HepG2 (cell line): ENCODE data around the gene ALDH1A1. TPM values are rescaled to one million over a fixed set of nuclear protein-coding genes. Genes with fewer than 3 reads are reported as not detected.

Experiments used
- ASH2L ChIP-seq: fragments of 300-600, 200-600 bp; sonication (generic); IDR thresholded peaks from 2 replicates; pipeline ENCODE4 v1.7.0; 2017; ENCODE audit warnings: low read depth, mild to moderate bottlenecking, moderate library complexity, mixed read lengths, low read length; ENCODE audit not compliant: insufficient read length
- BHLHE40 ChIP-seq: IDR thresholded peaks from 2 replicates; pipeline ENCODE4 v1.6.1; 2011; ENCODE audit warnings: low read length, improper control_type of control experiment
- BRF2 ChIP-seq: sonication (generic); formaldehyde crosslinking; IDR thresholded peaks from 2 replicates; pipeline ENCODE4 v1.8.1; 2022; ENCODE audit warnings: mild to moderate bottlenecking, missing genetic modification reagents
- FOXJ3 ChIP-seq: sonication (generic); formaldehyde crosslinking; IDR thresholded peaks from 2 replicates; pipeline ENCODE4 v1.4.0; 2020; ENCODE audit warnings: missing genetic modification reagents, mild to moderate bottlenecking, borderline replicate concordance
- GATAD1 ChIP-seq: IDR thresholded peaks from 2 replicates; pipeline ENCODE4 v1.6.1; 2016; ENCODE audit warnings: missing genetic modification reagents, missing compliant biosample characterization
- GZF1 ChIP-seq: sonication (generic); formaldehyde crosslinking; IDR thresholded peaks from 2 replicates; pipeline ENCODE4 v1.5.1; 2020; ENCODE audit warnings: mild to moderate bottlenecking, missing genetic modification reagents
- KMT2A ChIP-seq: sonication (generic); formaldehyde crosslinking; IDR thresholded peaks from 2 replicates; pipeline ENCODE4 v1.4.0; 2020; ENCODE audit warnings: missing genetic modification reagents
- MAFK ChIP-seq, 2 experiments: IDR thresholded peaks in 1 of 2; conservative IDR thresholded peaks in 1 of 2; 2 replicates each; pipeline ENCODE4 v1.6.1; 2011; ENCODE audit warnings: improper control_type of control experiment in 2 of 2, low read length in 2 of 2
- MTA1 ChIP-seq: sonication (generic); formaldehyde crosslinking; IDR thresholded peaks from 2 replicates; pipeline ENCODE4 v1.4.0; 2020; ENCODE audit warnings: missing genetic modification reagents, mild to moderate bottlenecking, borderline replicate concordance
- MTF2 ChIP-seq: sonication (generic); formaldehyde crosslinking; IDR thresholded peaks from 2 replicates; pipeline ENCODE4 v1.5.0; 2020; ENCODE audit warnings: missing genetic modification reagents, borderline replicate concordance
- NBN ChIP-seq: fragments of 450-650 bp; conservative IDR thresholded peaks from 2 replicates; pipeline ENCODE4 v1.6.1; 2017
- POLR2AphosphoS5 ChIP-seq: IDR thresholded peaks from 2 replicates; pipeline ENCODE4 v1.6.1; 2012; ENCODE audit warnings: low read depth, low read length
- RCOR2 ChIP-seq: IDR thresholded peaks from 2 replicates; pipeline ENCODE4 v1.6.1; 2016; ENCODE audit warnings: missing biosample characterization, missing genetic modification reagents
- RFX1 ChIP-seq: fragments of 450-650 bp; IDR thresholded peaks from 2 replicates; pipeline ENCODE4 v1.6.1; 2017
- SATB2 ChIP-seq: sonication (generic); formaldehyde crosslinking; IDR thresholded peaks from 2 replicates; pipeline ENCODE4 v1.5.0; 2020; ENCODE audit warnings: missing genetic modification reagents
- SRF ChIP-seq: IDR thresholded peaks from 2 replicates; pipeline ENCODE4 v1.6.1; 2011; ENCODE audit warnings: mild to moderate bottlenecking, low read depth, low read length, moderate library complexity
- TMF1 ChIP-seq: sonication (generic); formaldehyde crosslinking; IDR thresholded peaks from 2 replicates; pipeline ENCODE4 v1.8.1; 2022; ENCODE audit warnings: low read depth, missing genetic modification reagents
- ZNF280D ChIP-seq: sonication (generic); formaldehyde crosslinking; IDR thresholded peaks from 2 replicates; pipeline ENCODE4 v1.5.1; 2020; ENCODE audit warnings: mild to moderate bottlenecking, missing genetic modification reagents
- ZNF687 ChIP-seq: sonication (generic); formaldehyde crosslinking; IDR thresholded peaks from 2 replicates; pipeline ENCODE4 v1.5.1; 2020; ENCODE audit warnings: mild to moderate bottlenecking, missing genetic modification reagents, moderate library complexity
- ZNF883 ChIP-seq: sonication (generic); formaldehyde crosslinking; IDR thresholded peaks from 2 replicates; pipeline ENCODE4 v1.5.1; 2020; ENCODE audit warnings: mild to moderate bottlenecking, missing genetic modification reagents; ENCODE audit errors: not compliant biosample characterization
- polyA plus RNA-seq, 8 experiments: library from polyadenylated mRNA; depleted of rRNA in 3 of 8; stranded (reverse) in 7 of 8; unstranded in 1 of 8; fragments of >200 nt; fragmentation: Illumina TruSeq in 4 of 8; extraction: Trizol in 4 of 8; gene quantifications; 2 replicates each; pipeline versions ENCODE4 v1.2.1 to v1.2.3, GENCODE V29; 2011 to 2016; ENCODE audit warnings: low read depth in 4 of 8, missing spikeins in 1 of 8, mixed read lengths in 1 of 8; ENCODE audit not compliant: insufficient read depth in 1 of 8
- total RNA-seq, 5 experiments: library from RNA; depleted of rRNA; stranded (reverse); fragments of >200 nt; fragmentation: Illumina TruSeq; extraction: Trizol; gene quantifications; 2 replicates each; pipeline ENCODE4 v1.2.3, GENCODE V29; 2016; ENCODE audit warnings: low read depth in 1 of 5
- TF ChIP-seq, protein P1 (sequence below): sonication (generic); formaldehyde crosslinking; IDR thresholded peaks from 2 replicates; pipeline ENCODE4 v1.9.0; 2021; ENCODE audit warnings: missing genetic modification reagents, borderline replicate concordance

ALDH1A1 gene
- total and polyA plus RNA-seq, 2 of the 13 experiments (the other 11 are each of a cell fraction or from before 2014, with no cell fraction given): 88.2 to 439 TPM

- TF ChIP-seq ZNF687 (CRISPR knock-in tag): peak; percentile 72
- TF ChIP-seq SATB2 (CRISPR knock-in tag): no peak
- TF ChIP-seq TMF1: no peak
- TF ChIP-seq GATAD1 (CRISPR knock-in tag): peak; percentile 55; the same call in 1 of the 2 replicates
- TF ChIP-seq, protein P1, sequence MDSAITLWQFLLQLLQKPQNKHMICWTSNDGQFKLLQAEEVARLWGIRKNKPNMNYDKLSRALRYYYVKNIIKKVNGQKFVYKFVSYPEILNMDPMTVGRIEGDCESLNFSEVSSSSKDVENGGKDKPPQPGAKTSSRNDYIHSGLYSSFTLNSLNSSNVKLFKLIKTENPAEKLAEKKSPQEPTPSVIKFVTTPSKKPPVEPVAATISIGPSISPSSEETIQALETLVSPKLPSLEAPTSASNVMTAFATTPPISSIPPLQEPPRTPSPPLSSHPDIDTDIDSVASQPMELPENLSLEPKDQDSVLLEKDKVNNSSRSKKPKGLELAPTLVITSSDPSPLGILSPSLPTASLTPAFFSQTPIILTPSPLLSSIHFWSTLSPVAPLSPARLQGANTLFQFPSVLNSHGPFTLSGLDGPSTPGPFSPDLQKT (CRISPR knock-in tag): no peak
- peak; percentile 49; the same call in 1 of the 2 replicates for TF ChIP-seq POLR2AphosphoS5
- no peak for TF ChIP-seq ZNF280D
- peak; percentile 25; the same call in 1 of the 2 replicates for TF ChIP-seq BHLHE40
- peak; percentile 65; the same call in 1 of the 2 replicates for TF ChIP-seq MTA1 (CRISPR knock-in tag)
- TF ChIP-seq KMT2A (CRISPR knock-in tag): 0 out of 2 replicates have a peak, but pooled peaks have one; percentile 53
- TF ChIP-seq ZNF883 (CRISPR knock-in tag): no peak
- peak; percentile 91; the same call in 1 of the 2 replicates for TF ChIP-seq FOXJ3 (CRISPR knock-in tag)
- no peak for TF ChIP-seq GZF1 (CRISPR knock-in tag)
- TF ChIP-seq NBN: no peak
- TF ChIP-seq ASH2L: peak; percentile 83
- no peak for TF ChIP-seq MTF2 (CRISPR knock-in tag)
- TF ChIP-seq RCOR2 (CRISPR knock-in tag): peak; percentile 27; the same call in 1 of the 2 replicates
- TF ChIP-seq RFX1: no peak
- no peak for TF ChIP-seq MAFK (conservative IDR thresholded peaks at IDR 0.05 in 1 of 2, IDR thresholded peaks at IDR 0.05 in 1 of 2; ENCODE audit: low read length in 2 of 2)
- TF ChIP-seq BRF2 (CRISPR knock-in tag): no peak
- TF ChIP-seq SRF: no peak
These were observed 44.6 kb upstream of the ALDH1A1 start (continued) for GRCh38 chr9:72997387-72997995.
